ENCODE data around the gene EML1.

Gene EML1

GRCh38 chr14:99809859-99810558 lies 16.8 kb downstream of the EML1 start:
- DNase-seq (no peak), ATAC-seq (replicated peaks) (no peak)
- H3K4me1 Mint-ChIP-seq = no peaks in the 10 kb centered on the region
- peaks cover 23 to 45% of the 10 kb centered on the region in 2 donors for H3K27me3 Mint-ChIP-seq
- H3K4me3 Mint-ChIP-seq = no peak overlapping the region
- H3K27ac Mint-ChIP-seq = no peak overlapping the region
- H3K9me3 Mint-ChIP-seq = no peaks in the 10 kb centered on the region
- no peaks in the 10 kb centered on the region for H3K36me3 Mint-ChIP-seq

- no peaks in the 10 kb centered on the region for H3K9me3 Mint-ChIP-seq
- H3K4me3 Mint-ChIP-seq = no peak overlapping the region
- peaks cover 23 to 48% of the 10 kb centered on the region in 2 donors for H3K27me3 Mint-ChIP-seq
- H3K4me1 Mint-ChIP-seq = no peaks in the 10 kb centered on the region
- no peak for DNase-seq
- no peak overlapping the region for H3K27ac Mint-ChIP-seq
- no peaks in the 10 kb centered on the region for H3K36me3 Mint-ChIP-seq
- ATAC-seq (replicated peaks) = no peak
Measured at GRCh38 chr14:99810559-99810874, 17.3 kb downstream of the EML1 start.

GRCh38 chr14:99812096-99812750 lies 19.0 kb downstream of the EML1 start:
- Mint-ChIP-seq H3K4me1 (no peaks in the 10 kb centered on the region), H3K27ac (no peak overlapping the region), H3K27me3 (peaks cover 21 to 50% of the 10 kb centered on the region in 2 donors), H3K4me3 (no peak overlapping the region), H3K9me3 (no peaks in the 10 kb centered on the region), H3K36me3 (no peaks in the 10 kb centered on the region)
- ATAC-seq (replicated peaks) (no peak), DNase-seq (no peak)

GRCh38 chr14:99812892-99813291 lies 19.7 kb downstream of the EML1 start:
- H3K4me1 Mint-ChIP-seq = no peaks in the 10 kb centered on the region
- peaks cover 26 to 55% of the 10 kb centered on the region in 2 donors for H3K27me3 Mint-ChIP-seq

GRCh38 chr14:99815696-99816095 lies 22.5 kb downstream of the EML1 start:
- H3K27ac Mint-ChIP-seq = no peak overlapping the region
- peaks cover 0 to 2% of the 10 kb centered on the region in 2 donors for H3K4me1 Mint-ChIP-seq
- DNase-seq (no peak), ATAC-seq (replicated peaks) (no peak)
- H3K4me3 Mint-ChIP-seq = no peak overlapping the region
- H3K36me3 Mint-ChIP-seq = no peaks in the 10 kb centered on the region
- H3K27me3 Mint-ChIP-seq = peaks cover 27 to 53% of the 10 kb centered on the region in 2 donors
- H3K9me3 Mint-ChIP-seq = no peaks in the 10 kb centered on the region

More at GRCh38 chr14:99812892-99813291, 19.7 kb downstream of the EML1 start:
- DNase-seq = no peak
- no peak overlapping the region for H3K4me3 Mint-ChIP-seq
- H3K36me3 Mint-ChIP-seq = no peaks in the 10 kb centered on the region
- H3K9me3 Mint-ChIP-seq = no peaks in the 10 kb centered on the region
- no peak for ATAC-seq (replicated peaks)
- no peak overlapping the region for H3K27ac Mint-ChIP-seq

DNA sequence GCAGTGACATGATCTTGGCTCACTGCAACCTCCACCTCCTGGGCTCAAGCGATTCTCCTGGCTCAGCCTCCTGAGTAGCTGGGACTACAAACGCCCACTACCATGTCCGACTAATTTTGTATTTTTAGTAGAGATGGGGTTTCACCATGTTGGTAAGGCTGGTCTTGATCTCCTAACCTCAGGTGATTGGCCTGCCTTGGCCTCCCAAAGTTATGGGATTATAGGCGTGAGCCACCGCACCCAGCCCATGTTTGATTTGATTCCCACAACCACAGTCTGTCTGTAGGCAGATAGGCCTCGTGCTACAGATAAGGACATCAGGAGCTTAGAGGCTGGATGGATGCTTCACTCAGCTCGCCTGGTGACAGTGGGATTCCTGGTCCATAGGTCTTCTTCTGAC lies 23.0 kb downstream of the EML1 start:
- Mint-ChIP-seq H3K36me3 (no peaks in the 10 kb centered on the region), H3K4me3 (no peak overlapping the region), H3K27ac (no peak overlapping the region), H3K9me3 (no peaks in the 10 kb centered on the region), H3K27me3 (peaks cover 28 to 54% of the 10 kb centered on the region in 2 donors), H3K4me1 (peaks cover 0 to 2% of the 10 kb centered on the region in 2 donors)
- ATAC-seq (replicated peaks) (no peak), DNase-seq (no peak)

GRCh38 chr14:99816642-99817041 lies 23.4 kb downstream of the EML1 start:
- peaks cover 31 to 54% of the 10 kb centered on the region in 2 donors for H3K27me3 Mint-ChIP-seq
- H3K9me3 Mint-ChIP-seq = no peaks in the 10 kb centered on the region
- H3K36me3 Mint-ChIP-seq = no peaks in the 10 kb centered on the region
- DNase-seq = no peak
- no peak for ATAC-seq (replicated peaks)
- H3K27ac Mint-ChIP-seq = no peak overlapping the region
- H3K4me1 Mint-ChIP-seq = peaks cover 0 to 4% of the 10 kb centered on the region in 2 donors
- H3K4me3 Mint-ChIP-seq = no peak overlapping the region

DNA sequence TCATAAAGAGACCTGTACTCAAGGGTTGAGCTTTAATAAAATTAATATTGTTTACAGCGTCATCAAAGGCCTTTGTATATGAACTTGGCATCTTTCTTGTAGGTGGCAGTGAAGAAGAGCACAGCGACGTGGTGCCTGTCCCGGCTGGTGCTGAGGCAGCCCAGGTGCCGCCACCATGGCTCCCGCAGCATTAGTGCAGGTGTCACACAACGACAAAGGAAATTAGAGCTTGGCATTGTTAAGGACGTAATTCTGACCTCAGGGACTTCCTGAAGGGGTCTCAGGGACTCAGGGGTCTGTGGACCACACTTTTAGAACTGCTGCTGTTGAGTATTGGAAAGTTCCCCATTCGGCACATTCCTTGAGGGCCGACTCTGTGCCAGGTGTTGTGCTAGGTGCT lies 24.1 kb downstream of the EML1 start:
- Mint-ChIP-seq H3K36me3 (no peaks in the 10 kb centered on the region), H3K27ac (no peak overlapping the region), H3K4me1 (peaks cover 0 to 7% of the 10 kb centered on the region in 2 donors), H3K27me3 (peaks cover 29 to 57% of the 10 kb centered on the region in 2 donors), H3K9me3 (no peaks in the 10 kb centered on the region), H3K4me3 (no peak overlapping the region)
- no peak for DNase-seq
- no peak for ATAC-seq (replicated peaks)

GRCh38 chr14:99818503-99819036 lies 25.4 kb downstream of the EML1 start:
- Mint-ChIP-seq H3K27ac (no peak overlapping the region), H3K4me3 (no peak overlapping the region), H3K36me3 (no peaks in the 10 kb centered on the region), H3K27me3 (peaks cover 36 to 57% of the 10 kb centered on the region in 2 donors), H3K4me1 (peaks cover 0 to 7% of the 10 kb centered on the region in 2 donors), H3K9me3 (no peaks in the 10 kb centered on the region)
- ATAC-seq (replicated peaks) (no peak), DNase-seq (no peak)

GRCh38 chr14:99819514-99819913 lies 26.3 kb downstream of the EML1 start:
- Mint-ChIP-seq H3K27me3 (peaks cover 38 to 58% of the 10 kb centered on the region in 2 donors), H3K36me3 (no peaks in the 10 kb centered on the region), H3K4me3 (no peak overlapping the region), H3K9me3 (no peaks in the 10 kb centered on the region), H3K27ac (no peak overlapping the region), H3K4me1 (peaks cover 0 to 7% of the 10 kb centered on the region in 2 donors)
- DNase-seq (no peak), ATAC-seq (replicated peaks) (no peak)

DNA sequence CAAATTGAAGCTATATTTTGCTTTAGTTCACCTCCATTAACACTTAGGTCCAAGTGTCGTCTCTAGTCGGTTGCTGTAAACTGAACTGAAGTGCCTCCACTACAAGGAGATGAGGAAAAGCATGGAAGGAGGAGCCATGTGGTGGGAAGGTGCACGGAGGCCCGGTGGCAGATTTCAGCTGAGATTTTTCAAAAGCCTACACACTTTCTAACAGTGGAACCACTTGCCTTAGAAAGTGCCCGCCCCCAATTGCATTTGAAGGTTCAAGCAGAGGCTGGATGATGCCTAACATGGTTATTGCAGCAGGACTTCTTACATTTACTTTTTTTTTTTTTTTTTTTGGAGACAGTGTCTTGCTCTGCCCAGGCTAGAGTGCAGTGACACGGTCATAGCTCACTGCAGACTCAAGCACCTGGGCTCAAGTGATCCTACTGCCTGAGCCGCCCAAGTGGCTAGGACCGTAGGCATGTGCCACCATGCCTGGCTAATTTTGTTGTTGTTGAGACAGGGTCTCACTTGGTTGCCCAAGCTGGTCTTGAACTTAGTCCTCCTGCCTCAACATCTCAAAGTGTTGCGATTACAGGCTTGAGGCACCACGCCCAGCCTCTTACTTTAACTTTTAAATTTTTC lies 27.6 kb downstream of the EML1 start:
- Mint-ChIP-seq H3K4me1 (peaks cover 0 to 7% of the 10 kb centered on the region in 2 donors), H3K27ac (no peak overlapping the region), H3K9me3 (peaks cover 0 to 2% of the 10 kb centered on the region in 2 donors), H3K4me3 (no peak overlapping the region), H3K27me3 (peaks cover 41 to 61% of the 10 kb centered on the region in 2 donors), H3K36me3 (no peaks in the 10 kb centered on the region)
- no peak for ATAC-seq (replicated peaks)
- no peak for DNase-seq

DNA sequence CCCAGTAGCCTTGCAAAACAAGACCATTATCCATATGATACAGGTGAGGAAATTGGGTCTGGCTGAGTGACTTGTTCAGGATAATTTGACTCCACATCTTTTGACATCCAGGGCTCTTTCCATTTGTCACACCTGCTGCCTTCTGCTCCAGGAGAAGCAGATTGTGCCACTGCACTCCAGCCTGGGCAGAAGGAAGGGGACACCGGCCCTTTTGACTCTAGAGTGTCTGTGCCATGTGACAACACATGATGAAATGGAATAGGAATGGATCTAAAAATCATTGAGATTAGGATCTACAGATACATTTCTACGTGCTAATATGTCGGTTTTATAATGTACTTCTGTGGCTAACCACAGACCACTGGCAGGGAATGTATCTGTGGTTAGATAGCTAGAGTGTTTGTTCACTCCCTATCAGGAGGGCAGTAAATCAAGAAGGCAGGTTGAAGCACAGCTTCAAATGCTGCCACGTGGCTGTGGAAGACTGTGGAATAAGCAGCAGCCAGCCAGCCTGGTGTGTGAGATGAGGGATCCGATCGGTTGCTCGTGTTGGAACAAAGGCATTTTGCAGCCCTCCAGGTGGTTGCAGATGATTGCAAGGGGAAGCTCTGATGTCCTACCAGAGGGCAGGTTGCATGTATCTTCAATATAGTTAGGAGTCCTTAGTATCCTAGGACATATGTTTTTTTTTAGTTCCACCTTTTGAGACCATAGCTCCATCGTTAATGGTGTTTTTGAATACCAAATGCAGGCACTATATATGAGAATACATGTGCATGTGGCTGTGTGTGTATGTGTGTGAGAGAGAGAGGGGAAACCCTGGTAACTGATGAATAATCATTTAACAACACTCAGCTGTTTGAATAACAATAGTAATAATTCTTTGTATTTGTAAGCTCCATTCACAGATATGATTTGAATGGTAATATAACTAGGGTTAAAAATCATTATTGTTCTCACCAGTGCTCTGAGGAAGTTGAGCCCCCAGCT lies 28.6 kb downstream of the EML1 start:
- no peak for ATAC-seq (replicated peaks)
- peaks cover 44 to 61% of the 10 kb centered on the region in 2 donors for H3K27me3 Mint-ChIP-seq

DNA sequence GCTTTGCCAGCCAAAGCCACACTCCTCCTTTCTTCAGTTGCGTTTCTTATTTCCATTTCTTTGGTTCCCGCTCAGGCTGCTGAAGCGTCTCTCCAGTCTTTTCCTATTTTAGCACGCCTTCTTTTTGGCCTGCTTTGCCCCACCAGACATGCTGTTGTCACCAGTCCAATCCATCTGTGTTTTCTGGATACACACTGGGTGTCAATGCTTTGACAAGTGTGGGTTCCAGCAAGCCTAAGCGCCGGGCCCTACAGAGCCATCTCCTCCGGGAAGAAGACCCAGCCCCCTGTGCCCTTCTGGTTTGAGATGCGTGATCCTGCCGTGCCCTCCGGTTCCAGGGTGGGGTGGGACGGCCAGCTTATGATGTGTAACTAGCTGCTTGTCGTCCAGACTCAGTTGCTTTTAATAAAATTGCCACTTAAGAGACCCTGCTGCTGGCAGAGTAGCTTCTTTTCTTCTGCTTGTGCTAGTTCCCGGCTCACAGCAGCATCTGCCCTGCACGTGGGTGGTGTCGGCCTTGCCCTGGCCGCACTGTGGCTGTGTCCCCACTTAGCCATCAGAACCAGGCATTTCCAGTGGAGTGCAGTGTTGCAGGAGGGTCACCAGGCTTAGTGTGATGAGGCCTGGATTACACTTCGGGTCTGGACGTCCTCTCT lies 29.7 kb downstream of the EML1 start:
- Mint-ChIP-seq H3K9me3 (peaks cover 0 to 2% of the 10 kb centered on the region in 2 donors), H3K4me3 (no peak overlapping the region), H3K27ac (no peak overlapping the region), H3K4me1 (peaks cover 0 to 7% of the 10 kb centered on the region in 2 donors), H3K36me3 (no peaks in the 10 kb centered on the region), H3K27me3 (peaks cover 41 to 56% of the 10 kb centered on the region in 2 donors)
- DNase-seq (no peak), ATAC-seq (replicated peaks) (no peak)

More for the DNA sequence above, 28.6 kb downstream of the EML1 start:
- Mint-ChIP-seq H3K4me3 (no peak overlapping the region), H3K27ac (no peak overlapping the region), H3K4me1 (peaks cover 0 to 7% of the 10 kb centered on the region in 2 donors), H3K36me3 (no peaks in the 10 kb centered on the region), H3K9me3 (peaks cover 0 to 2% of the 10 kb centered on the region in 2 donors)
- DNase-seq = no peak

Data from stimulated activated naive B cell treated with anti-CD40 and anti-IgM and Interleukin-4, amounts not matched to agents 10 μg/mL and 1 μg/mL and 100 μg/mL, for 72 hours (primary cell).